GM19035 (cell line): ENCODE measurements around the gene SORCS2.

Experiments
- ATAC-seq: cut with Tn5 transposase; IDR thresholded peaks from one replicate; pipeline ENCODE4 v1.9.1; 2021; ENCODE audit not compliant: unreplicated experiment

SORCS2 gene

DNA sequence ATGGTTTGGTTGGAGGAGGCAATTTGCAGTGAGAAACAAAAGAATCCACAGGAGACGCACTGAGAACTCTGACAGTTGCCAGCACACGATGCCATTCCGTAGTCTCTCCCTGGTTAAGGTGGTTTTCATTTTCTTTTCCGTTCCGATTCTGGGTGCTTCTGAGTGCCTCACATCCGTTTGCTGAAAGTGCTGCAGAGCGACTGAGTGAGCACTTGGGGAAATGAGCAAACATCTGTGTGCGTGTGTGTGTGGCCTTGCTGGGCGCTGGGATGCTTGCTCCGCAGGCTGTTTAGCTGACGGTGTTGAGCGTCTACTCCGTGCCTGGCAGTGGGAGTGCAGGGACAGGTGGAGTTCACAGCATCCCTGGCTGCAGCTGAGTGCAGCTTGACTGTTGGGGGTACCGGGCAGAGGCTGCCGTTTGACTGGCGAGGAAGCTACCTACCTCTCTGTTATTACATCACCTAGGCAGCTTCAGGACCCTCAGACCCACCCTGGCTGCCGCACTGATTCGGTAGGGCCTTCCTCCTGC is 49.3 kb downstream of the SORCS2 start:
- no peak for ATAC-seq

DNA sequence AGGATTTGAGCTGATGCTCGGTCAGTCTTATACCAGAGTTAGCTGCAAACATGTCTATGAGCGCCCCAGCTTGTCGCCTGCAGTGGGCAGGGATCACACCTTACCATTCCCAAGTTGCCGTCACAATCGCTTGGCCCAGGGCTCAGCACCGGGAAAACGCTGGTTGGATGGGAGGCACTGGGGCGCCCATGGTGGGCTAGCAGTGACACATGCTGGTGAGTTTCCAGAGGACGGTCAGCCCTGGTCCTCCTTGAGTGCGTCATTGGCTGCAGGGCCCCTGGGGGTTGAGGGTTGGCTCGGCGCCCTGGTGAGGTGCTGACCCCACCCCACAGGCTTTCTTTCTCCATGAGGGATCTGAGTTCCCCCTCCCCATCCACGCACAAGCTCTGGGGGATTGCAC is 50.4 kb downstream of the SORCS2 start:
- no peak for ATAC-seq

DNA sequence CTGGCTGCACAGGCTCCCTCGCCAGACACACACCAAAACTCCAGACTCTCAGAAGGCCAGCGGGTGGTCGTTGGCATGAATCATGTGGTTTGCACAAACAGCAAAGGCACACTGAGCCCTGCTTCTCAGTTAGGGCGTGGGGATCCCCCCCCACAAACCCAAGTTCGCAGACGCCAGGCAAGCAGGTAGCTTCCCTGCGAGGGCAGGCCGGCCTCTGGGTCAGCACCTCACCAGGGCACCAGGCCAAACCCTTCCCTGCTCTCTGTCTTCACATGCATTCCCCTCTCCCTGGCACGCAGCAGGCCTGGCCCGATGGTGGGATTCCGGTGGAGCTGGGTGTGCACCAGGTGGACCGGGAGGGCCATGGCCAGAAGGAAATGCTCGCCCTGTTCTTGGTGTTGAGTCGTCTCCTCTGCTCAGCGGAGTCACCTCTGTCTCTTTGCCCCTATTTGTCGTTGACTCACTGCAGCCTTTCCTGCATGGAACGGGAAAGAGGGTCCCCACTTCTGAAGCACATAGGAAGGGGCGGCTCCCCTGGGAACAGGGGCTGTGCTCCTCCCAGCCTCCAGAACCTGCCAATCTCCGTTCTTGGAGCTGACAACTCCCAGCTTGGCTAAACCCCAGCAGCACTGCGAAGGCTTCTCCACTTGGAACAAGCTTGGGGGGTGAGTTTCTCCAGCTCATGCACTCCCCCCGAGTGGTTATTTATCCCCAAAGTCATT is 51.4 kb downstream of the SORCS2 start:
- ATAC-seq: no peak

DNA sequence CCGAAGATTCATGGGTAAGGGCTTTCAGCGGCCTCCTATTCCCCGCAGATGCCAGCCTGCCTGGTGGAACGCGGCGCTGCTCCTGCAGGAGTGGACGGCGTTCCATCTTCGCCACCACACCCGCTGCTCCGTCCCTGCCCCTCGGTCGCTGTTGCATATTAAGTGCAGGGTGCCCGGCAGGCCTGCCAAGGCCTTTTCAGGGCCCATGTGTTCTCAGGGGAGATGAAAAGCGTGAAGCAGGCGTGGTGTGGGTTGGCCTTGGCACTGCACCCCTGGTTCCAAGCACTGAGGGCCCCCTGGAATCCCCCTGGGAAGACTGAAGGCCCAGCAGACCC is 52.0 kb downstream of the SORCS2 start:
- ATAC-seq: no peak

DNA sequence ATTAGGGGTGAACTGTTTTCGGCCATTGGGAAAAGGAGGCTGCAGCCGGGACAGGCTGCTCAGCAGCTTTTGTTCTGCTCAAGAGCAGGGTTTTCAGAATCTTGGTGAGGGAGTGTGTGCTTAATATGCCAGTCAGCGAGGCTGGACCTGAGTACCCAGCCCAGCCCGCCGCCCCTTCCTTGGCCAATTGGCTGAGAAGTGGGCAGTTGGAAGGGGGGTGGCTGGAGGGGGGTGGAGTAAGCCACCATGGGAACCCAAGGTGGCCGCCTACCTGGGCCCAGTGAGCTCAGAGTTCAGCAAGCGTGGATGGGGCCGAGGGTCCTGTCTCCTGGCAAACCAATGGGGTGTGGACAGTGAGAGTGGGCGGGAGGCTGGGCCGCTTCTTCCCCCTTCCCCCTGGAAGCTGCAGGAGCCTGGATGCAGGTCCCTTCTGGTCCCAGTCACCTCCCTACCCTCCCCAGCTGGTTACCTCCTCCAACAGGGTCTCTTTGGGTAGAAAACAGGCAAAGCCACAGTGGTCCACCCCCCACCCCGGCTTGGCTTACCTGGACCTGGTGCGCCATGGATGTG is 52.5 kb downstream of the SORCS2 start:
- ATAC-seq: no peak

DNA sequence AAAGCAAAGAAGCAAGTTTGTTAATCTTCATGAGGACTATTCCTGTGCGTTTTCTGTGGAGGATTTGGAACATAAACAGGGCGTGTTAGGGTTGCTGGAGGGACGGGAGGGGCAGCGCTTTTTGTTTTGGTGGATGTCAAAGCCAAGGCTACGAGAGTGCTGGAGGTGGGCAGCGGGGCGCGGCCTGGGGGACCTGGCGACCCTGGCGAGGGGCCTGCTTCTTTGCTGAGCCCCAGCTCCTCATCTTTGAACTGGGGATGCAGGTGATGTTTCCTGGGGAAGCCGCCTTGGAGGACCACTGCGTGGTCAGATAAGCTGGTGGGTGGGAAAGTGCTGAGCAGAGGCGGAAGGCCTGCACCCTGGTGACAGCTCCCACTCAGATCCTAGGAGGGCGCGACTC is 55.2 kb downstream of the SORCS2 start:
- no peak for ATAC-seq

DNA sequence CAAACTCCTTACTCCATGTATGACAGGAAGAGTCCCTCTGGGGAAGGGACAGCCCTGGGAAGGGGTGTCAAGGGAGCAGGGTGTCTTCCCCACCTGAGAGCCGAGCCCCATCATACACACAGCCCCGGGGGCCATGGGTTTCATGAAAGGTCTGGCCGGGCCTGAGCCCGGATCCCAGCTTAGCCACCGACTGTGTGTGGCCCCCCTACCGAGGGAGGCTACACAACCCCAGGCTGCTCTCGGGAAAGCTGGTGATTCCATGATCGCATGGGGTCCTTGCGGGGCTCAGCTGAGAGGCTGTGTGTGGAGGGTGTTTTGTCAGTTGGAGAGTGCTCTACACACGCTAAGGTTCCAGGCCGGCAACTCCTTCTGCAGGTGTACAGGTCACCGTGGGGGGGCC is 55.6 kb downstream of the SORCS2 start:
- no peak for ATAC-seq

DNA sequence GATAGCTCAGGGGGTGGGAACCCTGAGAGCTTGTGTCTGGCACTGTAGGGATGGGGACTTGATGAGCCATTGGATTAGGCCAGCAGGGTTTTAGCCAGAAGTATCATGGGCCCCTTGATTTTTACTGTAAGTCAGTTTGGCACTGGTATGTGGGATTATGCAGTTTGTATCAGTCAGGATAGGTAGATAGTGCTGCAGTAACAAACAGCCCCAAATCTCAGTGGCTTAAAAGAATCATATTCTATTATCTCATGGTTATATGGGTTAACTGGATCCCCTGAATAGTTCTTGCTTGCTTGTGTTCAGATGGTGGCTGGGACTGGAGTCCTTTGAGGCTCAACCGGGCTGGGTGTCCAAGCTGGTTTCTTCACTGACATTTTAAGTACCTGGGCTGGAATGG is 56.5 kb downstream of the SORCS2 start:
- ATAC-seq: no peak

DNA sequence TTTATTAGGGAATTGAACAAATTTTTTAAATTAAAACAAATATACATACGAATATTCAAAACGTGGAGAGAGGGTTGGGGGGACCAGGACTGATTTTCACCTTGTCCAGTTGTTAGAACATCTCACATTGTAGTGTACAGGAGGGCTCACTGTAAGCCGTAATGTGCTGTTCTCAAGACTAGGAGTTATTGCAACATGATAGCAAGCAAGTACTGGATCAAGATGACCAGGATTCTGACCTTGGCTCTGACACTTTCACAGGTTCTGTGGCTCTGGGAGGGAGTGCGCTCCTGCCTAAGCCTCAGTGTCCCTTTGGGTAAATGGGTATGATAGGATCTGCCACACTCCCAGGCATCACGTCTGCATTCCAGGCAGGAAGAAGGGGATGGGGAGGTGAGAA is 59.0 kb downstream of the SORCS2 start:
- ATAC-seq: no peak

DNA sequence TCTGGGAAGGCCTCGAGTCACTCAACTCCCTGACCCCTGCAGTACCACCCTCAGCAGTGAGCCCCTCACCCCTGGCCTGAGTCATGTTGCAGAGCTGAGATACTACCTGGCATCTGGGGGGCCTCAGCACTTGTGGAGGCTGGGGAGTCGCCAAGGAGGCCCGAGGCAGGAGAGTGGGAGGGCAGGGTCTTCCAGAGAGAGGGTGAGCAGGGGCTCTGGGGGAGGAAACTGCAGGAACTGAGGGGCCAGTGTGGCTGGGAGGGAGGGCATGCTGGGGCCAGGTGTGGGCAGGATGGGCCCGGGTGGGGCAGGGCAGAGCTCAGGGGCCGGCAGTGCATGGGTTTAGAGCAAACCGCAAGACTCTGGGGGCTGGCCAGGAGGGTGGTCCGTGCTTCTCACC is 59.7 kb downstream of the SORCS2 start:
- ATAC-seq: no peak

DNA sequence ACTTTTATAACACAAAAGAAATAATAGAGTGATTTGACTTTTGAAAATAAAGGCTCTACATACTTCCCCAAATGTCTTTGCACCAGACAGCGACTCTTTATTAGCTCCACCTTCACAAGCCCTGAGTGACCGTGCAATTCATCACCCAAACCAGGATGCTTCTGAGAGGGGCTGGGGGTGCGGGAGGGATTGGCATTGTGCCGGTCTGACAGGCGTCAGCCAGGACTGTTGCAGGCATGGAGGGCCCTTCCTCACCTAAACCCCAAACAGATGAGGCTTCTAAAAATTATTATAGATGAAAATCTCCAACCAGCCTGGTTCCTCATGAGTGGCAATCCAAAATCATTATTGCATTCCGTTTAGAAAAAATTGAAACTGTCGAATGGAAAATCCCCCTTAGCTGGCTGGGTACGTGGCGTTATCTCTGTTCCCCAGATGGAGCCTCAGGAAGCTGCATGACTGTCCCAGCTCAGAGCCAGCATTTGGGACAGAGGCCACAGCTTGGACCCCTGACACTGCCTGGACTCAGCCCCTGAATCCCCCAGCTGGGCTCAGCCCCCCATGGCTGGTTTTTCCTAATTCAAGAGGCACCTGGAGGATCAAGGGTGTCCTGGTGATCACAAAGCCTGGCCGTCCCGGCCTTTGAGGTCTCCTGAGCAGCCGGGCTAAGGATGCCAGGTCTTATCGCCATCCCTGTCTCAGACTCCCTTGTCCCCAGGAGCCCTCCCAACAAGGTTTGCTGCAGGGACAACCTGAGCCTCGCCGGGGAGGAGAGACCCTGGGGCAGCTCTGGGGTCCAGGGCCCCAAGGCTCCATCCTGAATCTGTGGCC is 60.4 kb downstream of the SORCS2 start:
- no peak for ATAC-seq

DNA sequence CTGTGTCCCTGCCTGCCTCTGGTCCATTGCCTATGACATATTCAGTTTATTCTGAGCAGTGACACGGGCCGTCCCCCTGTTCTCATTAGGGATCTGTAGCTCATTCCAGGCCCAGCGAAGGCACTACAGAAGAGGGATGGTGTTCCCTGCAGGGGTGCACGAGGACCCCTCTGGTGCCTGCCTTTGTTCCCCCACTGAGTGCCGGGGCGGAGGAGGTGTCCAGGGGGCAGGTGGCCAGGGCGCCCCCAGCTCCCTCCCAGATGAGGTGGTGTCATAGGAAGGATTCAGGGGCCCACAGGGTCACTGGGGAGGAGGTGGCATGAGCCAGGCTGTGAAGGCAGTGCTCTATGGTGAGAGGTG is 61.0 kb downstream of the SORCS2 start:
- no peak for ATAC-seq

DNA sequence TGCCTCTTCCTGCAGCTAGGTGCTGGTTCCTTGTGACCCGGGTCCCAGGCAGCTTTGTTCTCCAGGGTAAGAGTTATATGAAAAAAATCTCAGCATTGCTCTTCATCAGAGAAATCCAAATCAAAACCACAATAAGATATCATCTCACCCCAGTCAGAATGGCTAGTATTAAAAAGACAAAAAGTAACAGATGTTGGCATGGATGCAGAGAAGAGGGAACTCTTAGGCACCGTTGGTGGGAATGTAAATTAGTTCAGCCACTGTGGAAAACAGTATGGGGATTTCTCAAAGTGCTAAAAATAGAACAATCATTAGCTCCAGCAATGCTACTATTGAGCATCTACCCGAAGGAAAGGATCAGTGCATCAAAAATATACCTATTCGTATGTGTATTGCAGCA is 61.5 kb downstream of the SORCS2 start:
- ATAC-seq: no peak

DNA sequence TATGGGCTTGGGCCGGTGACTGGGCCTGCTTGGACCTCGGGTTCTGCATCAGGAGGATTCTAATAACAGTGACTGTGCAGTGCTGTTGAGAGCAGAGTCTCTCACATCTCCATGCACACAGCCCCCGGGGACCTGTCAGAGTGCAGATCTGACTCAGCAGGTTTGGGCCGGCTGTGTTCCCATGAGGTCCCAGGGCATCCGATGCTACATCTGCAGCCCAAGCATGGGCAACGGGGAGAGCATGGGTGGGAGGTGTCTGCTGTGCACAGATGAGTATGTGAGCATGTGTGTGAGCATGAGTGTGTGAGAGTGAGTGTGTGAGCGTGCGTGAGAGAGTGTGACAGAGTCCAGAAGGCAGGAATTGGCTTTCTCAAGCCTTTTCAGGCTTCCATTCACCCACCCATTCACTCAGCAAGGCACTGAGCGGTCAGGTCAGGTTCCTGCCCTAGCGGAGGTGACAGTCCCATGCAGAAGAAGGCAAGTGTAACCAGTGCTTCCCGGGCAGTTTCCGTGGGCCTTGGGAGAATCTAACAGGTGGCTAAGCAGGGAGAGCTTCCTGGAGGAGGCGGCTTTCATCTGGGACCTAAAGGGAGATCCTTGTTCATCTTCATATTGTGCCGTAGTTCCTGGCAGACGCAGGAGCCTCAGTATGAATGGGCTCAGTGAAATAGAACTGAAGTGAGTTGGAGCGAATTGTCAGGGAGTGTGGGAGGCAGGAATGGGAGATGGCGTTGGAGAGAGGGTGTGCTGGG is 62.6 kb downstream of the SORCS2 start:
- peak; percentile 69 for ATAC-seq

DNA sequence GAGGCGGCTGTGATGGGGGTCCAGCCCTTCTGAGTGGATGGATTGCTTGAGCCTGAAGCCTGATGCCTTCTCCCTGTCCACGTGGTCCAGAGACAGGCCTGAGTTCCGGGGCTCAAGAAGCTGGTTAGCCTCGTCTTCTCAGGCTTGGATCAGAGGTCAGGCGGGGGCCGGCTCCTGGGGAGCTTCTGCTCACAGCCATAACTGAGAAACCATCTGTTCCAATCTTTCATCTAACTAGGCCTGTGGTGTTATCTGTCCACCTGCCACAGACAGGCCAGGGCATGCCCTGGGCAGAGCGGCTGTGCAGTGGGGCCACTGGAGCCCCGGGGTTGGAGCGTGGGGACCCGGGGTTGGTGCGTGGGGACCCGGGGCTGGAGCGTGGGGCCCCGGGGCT is 63.1 kb downstream of the SORCS2 start:
- no peak for ATAC-seq

DNA sequence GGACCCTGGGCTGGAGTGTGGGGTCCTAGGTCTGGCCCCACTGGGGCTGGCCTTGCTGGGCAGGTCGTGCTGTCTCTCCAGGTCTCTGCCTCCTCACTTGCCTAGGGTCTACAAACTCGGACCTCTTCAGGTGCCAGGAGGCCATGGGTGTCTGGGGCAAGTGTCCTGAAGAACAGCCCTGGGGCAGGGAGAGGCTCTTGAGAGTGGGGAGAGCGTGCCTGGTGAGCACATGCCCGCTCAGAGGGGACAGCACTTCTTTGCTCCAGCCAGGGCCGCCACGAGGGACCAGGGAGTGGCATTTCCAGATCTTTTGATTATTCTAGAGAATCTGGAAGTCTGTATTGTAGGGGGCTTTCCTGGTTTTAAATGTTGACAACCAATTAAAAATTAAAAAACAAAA is 63.7 kb downstream of the SORCS2 start:
- no peak for ATAC-seq

DNA sequence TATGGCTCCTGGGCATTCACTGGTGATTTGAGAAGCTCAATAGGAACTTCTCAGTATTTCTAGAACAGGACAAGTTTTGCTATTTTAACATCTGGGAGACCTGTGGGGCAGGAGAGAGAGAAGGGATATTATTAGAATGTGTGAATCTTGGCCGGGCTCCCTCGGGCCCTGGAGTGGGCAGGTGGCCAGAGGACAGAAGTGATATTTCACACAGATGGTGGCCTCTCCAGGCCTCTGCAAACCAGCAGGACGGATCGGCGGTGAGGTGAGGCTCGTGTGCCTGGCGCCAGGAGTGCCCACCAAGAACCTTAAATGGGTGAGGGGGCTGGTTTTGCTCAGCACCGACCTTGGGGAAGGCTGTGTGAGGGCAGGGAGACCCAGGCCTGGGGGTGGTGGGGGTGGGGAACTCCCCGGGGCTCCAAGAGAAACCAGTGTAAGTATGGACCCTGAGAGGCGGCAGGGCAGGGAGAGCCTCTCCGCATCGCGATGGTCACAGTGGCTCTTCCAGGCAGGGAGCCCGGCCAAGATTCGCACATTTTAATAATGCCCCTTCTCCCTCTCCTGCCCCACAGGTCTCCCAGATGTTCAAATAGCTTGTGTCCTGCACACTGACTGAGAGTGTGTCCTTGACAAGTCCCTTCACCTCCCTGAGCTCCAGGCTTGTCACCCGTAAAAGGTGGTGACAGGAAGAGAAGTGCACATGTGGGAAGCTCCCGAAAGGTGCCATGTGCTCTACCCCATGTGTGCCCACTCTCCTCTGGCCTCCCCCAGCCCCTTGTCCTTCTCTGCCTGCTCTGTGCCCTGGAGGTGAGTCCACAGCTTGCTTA is 64.9 kb downstream of the SORCS2 start:
- no peak for ATAC-seq

DNA sequence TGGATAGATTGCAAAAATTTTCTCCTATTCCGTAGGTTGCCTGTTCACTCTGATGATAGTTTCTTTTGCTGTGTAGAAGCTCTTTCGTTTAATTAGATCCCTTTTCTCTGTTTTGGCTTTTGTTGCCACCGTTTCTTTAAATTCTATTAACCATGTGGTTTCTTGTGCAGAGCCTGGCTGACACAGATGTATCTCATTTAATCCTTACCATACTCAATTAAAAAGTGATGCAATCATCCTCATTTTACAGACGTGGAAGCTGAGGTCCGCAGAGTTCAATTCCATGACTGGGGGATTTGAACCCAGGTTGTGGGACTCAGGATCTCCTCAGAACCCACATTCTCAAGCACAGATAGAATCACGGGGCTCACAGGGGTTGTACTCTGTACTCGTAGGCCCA is 66.7 kb downstream of the SORCS2 start:
- ATAC-seq: no peak

DNA sequence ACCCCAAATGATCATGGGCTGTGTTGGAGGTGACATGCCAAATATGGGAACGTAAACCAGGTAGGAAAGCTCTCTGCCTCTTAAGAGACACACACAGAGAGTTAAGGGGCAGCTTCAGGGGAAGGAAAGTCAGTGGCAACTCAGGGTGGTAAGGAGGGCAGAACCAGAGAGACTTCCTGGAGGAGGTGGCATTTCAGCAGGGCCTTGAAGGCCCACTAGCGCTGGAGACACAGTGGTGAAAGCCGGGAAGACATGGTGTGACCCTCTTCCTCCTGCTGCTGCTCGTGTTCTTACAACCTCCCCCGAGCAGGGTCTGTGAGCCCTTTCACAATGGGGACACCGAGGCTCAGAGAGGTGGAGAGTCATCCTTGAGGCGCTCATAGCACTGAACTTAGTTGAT is 68.2 kb downstream of the SORCS2 start:
- no peak for ATAC-seq

DNA sequence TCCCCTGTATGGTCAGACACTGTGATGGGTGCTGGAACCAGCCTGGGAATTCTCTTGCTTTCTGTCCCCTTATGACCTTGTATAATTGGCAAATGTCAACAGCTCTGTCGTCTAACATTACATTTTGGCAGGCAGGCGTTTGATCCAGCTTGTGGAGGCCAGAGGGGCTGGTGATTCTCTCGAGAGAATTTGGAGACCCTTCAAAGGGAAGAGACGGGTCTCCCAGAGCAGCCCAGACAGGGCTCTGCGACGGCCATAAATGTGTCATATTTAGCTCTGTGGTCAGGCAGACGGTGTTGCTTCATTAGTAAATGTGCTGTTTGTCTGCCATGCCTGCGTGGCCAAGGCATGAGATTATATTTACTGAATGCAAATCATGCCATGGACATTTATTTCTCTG is 68.7 kb downstream of the SORCS2 start:
- no peak for ATAC-seq

DNA sequence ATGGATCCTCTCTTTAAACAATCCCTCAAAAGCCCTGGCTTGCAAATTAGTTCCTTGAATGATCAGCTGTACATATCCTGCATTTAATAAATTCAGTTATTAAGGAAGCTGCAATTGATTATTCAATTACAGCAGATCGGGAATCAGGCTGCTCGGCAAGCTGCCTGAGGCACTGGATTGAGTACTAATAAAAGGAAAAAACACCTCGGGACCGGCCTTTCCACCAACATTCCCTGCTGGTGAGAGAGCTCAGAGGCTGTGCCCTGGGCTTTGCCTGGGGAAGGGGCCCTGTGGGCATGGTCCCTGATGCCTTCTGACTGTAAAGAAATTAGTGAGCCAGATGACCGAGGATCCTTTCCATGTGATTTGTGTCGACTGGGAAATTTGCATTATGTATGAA is 69.2 kb downstream of the SORCS2 start:
- no peak for ATAC-seq
